Ishikawa (cell line): Measurements from ENCODE around the gene SPTSSA.

Experiments used
- CREB1 ChIP-seq: IDR thresholded peaks from 2 replicates; pipeline ENCODE4 v1.6.1; 2012; ENCODE audit warnings: low read depth
- EP300 ChIP-seq: IDR thresholded peaks from 2 replicates; pipeline ENCODE4 v1.6.1; 2012; ENCODE audit warnings: borderline replicate concordance
- FOXM1 ChIP-seq: IDR thresholded peaks from 2 replicates; pipeline ENCODE4 v1.6.1; 2012; ENCODE audit warnings: low read depth, borderline replicate concordance
- RAD21 ChIP-seq: IDR thresholded peaks from 2 replicates; pipeline ENCODE4 v1.6.1; 2012; ENCODE audit warnings: low read depth
- TAF1 ChIP-seq: IDR thresholded peaks from 2 replicates; pipeline ENCODE4 v1.6.1; 2012; ENCODE audit warnings: low read depth, mild to moderate bottlenecking
- TCF12 ChIP-seq: IDR thresholded peaks from 2 replicates; pipeline ENCODE4 v1.6.1; 2012; ENCODE audit warnings: low read depth
- YY1 ChIP-seq: IDR thresholded peaks from 2 replicates; pipeline ENCODE4 v1.6.1; 2012; ENCODE audit warnings: low read depth
- TF ChIP-seq, protein P1 (sequence below): IDR thresholded peaks from 2 replicates; pipeline ENCODE4 v1.6.1; 2012
- TF ChIP-seq, protein P2 (sequence below): IDR thresholded peaks from 2 replicates; pipeline ENCODE4 v1.6.1; 2012
- TF ChIP-seq, protein P3 (sequence below): IDR thresholded peaks from 2 replicates; pipeline ENCODE4 v1.6.1; 2012; ENCODE audit warnings: low read depth, mild to moderate bottlenecking

DNA sequence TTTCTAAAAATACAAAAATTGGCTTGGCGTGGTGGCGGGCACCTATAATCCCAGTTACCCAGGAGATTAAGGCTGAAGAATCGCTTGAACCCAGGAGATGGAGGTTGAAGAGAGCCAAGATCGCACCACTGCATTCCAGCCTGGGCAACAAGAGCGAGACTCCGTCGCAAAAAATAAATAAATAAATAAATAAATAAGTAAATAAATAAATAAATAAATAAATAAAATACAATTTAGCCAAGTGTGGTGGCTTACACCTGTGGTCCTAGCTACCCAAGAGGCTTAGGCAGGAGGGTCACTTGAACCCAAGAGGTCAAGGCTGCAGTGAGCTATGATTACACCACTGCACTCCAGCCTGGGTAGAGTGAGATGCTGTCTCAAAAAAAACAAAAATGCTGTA lies 26.5 kb upstream of the SPTSSA start:
- TF ChIP-seq, protein P1, sequence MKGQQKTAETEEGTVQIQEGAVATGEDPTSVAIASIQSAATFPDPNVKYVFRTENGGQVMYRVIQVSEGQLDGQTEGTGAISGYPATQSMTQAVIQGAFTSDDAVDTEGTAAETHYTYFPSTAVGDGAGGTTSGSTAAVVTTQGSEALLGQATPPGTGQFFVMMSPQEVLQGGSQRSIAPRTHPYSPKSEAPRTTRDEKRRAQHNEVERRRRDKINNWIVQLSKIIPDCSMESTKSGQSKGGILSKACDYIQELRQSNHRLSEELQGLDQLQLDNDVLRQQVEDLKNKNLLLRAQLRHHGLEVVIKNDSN, result no peak
- TF ChIP-seq, protein P2, sequence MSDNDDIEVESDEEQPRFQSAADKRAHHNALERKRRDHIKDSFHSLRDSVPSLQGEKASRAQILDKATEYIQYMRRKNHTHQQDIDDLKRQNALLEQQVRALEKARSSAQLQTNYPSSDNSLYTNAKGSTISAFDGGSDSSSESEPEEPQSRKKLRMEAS, result no peak
- TF ChIP-seq EP300, result no peak
- no peak for TF ChIP-seq RAD21
- TF ChIP-seq, protein P3, sequence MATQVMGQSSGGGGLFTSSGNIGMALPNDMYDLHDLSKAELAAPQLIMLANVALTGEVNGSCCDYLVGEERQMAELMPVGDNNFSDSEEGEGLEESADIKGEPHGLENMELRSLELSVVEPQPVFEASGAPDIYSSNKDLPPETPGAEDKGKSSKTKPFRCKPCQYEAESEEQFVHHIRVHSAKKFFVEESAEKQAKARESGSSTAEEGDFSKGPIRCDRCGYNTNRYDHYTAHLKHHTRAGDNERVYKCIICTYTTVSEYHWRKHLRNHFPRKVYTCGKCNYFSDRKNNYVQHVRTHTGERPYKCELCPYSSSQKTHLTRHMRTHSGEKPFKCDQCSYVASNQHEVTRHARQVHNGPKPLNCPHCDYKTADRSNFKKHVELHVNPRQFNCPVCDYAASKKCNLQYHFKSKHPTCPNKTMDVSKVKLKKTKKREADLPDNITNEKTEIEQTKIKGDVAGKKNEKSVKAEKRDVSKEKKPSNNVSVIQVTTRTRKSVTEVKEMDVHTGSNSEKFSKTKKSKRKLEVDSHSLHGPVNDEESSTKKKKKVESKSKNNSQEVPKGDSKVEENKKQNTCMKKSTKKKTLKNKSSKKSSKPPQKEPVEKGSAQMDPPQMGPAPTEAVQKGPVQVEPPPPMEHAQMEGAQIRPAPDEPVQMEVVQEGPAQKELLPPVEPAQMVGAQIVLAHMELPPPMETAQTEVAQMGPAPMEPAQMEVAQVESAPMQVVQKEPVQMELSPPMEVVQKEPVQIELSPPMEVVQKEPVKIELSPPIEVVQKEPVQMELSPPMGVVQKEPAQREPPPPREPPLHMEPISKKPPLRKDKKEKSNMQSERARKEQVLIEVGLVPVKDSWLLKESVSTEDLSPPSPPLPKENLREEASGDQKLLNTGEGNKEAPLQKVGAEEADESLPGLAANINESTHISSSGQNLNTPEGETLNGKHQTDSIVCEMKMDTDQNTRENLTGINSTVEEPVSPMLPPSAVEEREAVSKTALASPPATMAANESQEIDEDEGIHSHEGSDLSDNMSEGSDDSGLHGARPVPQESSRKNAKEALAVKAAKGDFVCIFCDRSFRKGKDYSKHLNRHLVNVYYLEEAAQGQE, result no peak
- no peak for TF ChIP-seq YY1
- TF ChIP-seq TAF1, result no peak
- no peak for TF ChIP-seq TCF12
- TF ChIP-seq CREB1, result no peak
- no peak for TF ChIP-seq FOXM1
